Osteocyte (in vitro differentiated cells): ENCODE measurements around the gene XRCC4. TPM values are rescaled to one million over a fixed set of nuclear protein-coding genes. Genes with fewer than 3 reads are reported as not detected.

ENCODE experiments used
- DNase-seq: peaks from one replicate; pipeline ENCODE4 v3.0.0; 2021; ENCODE audit warnings: mixed read lengths; ENCODE audit not compliant: unreplicated experiment; ENCODE audit errors: extremely low spot score
- H3K27ac Mint-ChIP-seq: one replicate; pipeline ENCODE4 v1.8.0; 2021; ENCODE audit warnings: mild to moderate bottlenecking, mixed read lengths; ENCODE audit not compliant: unreplicated experiment
- H3K27me3 Mint-ChIP-seq: one replicate; pipeline ENCODE4 v1.8.0; 2021; ENCODE audit warnings: mixed read lengths; ENCODE audit not compliant: unreplicated experiment
- H3K36me3 Mint-ChIP-seq: one replicate; pipeline ENCODE4 v1.8.0; 2021; ENCODE audit warnings: mixed read lengths; ENCODE audit not compliant: unreplicated experiment
- H3K4me1 Mint-ChIP-seq: one replicate; pipeline ENCODE4 v1.8.0; 2021; ENCODE audit warnings: mixed read lengths; ENCODE audit not compliant: unreplicated experiment
- H3K4me3 Mint-ChIP-seq: one replicate; pipeline ENCODE4 v1.8.0; 2021; ENCODE audit warnings: mild to moderate bottlenecking, moderate library complexity, mixed read lengths; ENCODE audit not compliant: unreplicated experiment
- H3K9me3 Mint-ChIP-seq: one replicate; pipeline ENCODE4 v1.8.0; 2021; ENCODE audit warnings: mixed read lengths; ENCODE audit not compliant: unreplicated experiment
- total RNA-seq: library from RNA; stranded (reverse); gene quantifications from 2 replicates; pipeline ENCODE4 v1.2.1, GENCODE V29; 2021
- TF ChIP-seq, protein P1 (sequence below): fragments of 200-600 bp; sonication (generic); IDR thresholded peaks from 2 replicates; pipeline ENCODE4 v1.5.0; 2021; ENCODE audit warnings: antibody characterized with exemption, mild to moderate bottlenecking, moderate library complexity

XRCC4 gene
- total RNA-seq, 1 donor from 2014 or later, result 4.2 TPM

DNA sequence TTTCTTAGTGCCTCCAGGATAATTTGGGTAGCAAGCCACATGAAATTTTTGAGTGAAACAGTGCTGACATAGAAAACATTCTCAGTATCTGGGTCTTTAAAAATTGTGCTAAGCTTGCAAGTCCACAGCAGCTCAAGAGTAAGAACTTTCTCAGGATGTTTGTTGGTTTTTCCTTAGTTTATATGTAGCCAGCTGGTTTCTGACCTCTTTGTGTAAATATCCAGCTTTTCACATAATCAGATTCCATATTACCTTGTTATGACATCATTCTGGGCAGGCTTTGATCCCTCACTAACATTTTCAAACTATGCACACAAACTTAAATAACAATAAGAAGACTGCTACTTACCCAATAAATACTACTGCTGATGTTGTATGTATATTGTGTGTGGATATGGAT, 311.3 kb downstream of the XRCC4 start:
- H3K4me3 Mint-ChIP-seq, result no peak overlapping the region
- H3K36me3 Mint-ChIP-seq, result no peaks in the 10 kb centered on the region
- H3K27me3 Mint-ChIP-seq, result no peaks in the 10 kb centered on the region
- DNase-seq, result no peak
- TF ChIP-seq, protein P1, sequence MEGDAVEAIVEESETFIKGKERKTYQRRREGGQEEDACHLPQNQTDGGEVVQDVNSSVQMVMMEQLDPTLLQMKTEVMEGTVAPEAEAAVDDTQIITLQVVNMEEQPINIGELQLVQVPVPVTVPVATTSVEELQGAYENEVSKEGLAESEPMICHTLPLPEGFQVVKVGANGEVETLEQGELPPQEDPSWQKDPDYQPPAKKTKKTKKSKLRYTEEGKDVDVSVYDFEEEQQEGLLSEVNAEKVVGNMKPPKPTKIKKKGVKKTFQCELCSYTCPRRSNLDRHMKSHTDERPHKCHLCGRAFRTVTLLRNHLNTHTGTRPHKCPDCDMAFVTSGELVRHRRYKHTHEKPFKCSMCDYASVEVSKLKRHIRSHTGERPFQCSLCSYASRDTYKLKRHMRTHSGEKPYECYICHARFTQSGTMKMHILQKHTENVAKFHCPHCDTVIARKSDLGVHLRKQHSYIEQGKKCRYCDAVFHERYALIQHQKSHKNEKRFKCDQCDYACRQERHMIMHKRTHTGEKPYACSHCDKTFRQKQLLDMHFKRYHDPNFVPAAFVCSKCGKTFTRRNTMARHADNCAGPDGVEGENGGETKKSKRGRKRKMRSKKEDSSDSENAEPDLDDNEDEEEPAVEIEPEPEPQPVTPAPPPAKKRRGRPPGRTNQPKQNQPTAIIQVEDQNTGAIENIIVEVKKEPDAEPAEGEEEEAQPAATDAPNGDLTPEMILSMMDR, result no peak
- H3K9me3 Mint-ChIP-seq, result peaks cover 13% of the 10 kb centered on the region
- H3K27ac Mint-ChIP-seq, result no peak overlapping the region
- H3K4me1 Mint-ChIP-seq, result peaks cover 7% of the 10 kb centered on the region

- TF ChIP-seq, protein P1, result no peak
- no peak overlapping the region for H3K4me3 Mint-ChIP-seq
These were observed 315.6 kb downstream of the XRCC4 start for GRCh38 chr5:83392766-83393503.

DNA sequence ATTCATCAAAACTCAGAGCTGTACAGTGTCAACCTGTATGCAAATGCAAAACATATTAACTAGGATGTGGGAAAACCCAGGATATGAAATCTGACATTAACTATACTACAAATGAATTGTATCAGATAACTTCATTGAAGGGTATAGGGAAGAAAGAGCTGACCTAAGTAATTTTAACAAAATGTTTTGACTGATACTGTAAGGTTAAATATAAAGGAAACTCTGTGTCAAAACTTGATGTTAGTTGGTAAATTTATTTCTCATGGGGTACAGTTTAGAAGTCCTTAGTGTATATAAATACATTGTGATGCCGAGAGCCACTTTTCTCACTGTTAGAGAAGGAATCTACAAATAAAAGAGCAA, 316.1 kb downstream of the XRCC4 start:
- Mint-ChIP-seq H3K27me3 (no peaks in the 10 kb centered on the region), H3K4me1 (peaks cover 3% of the 10 kb centered on the region), H3K27ac (no peak overlapping the region), H3K4me3 (no peak overlapping the region), H3K9me3 (no peaks in the 10 kb centered on the region), H3K36me3 (no peaks in the 10 kb centered on the region)
- DNase-seq, result no peak
- TF ChIP-seq, protein P1, result no peak

More at GRCh38 chr5:83392766-83393503, 315.6 kb downstream of the XRCC4 start:
- H3K9me3 Mint-ChIP-seq, result no peaks in the 10 kb centered on the region
- H3K27ac Mint-ChIP-seq, result no peak overlapping the region
- H3K36me3 Mint-ChIP-seq, result no peaks in the 10 kb centered on the region
- DNase-seq, result no peak
- H3K4me1 Mint-ChIP-seq, result peaks cover 7% of the 10 kb centered on the region
- no peaks in the 10 kb centered on the region for H3K27me3 Mint-ChIP-seq

GRCh38 chr5:83394190-83394589, 316.8 kb downstream of the XRCC4 start:
- Mint-ChIP-seq H3K4me1 (no peaks in the 10 kb centered on the region), H3K27me3 (no peaks in the 10 kb centered on the region), H3K4me3 (no peak overlapping the region), H3K36me3 (no peaks in the 10 kb centered on the region), H3K9me3 (no peaks in the 10 kb centered on the region), H3K27ac (no peak overlapping the region)
- no peak for DNase-seq
- TF ChIP-seq, protein P1, result no peak

DNA sequence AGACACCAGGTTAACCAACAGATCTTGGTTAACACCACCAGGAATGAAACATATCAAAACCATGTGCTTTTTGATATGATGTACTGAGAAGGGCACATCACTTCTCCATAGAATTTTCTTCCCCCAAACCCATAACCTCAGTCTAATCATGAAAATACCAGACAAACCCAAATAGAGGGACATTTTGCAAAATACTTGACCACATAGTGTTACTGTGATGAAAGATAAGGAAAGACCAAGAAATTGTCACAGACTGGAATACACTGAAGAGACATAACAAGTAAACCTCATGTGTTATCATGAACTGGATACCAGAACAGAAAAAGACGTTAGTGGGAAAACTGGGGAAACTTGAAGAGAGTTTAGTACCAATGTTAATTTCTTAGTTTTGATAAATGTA, 319.3 kb downstream of the XRCC4 start:
- Mint-ChIP-seq H3K4me3 (no peak overlapping the region), H3K27ac (no peak overlapping the region), H3K9me3 (no peaks in the 10 kb centered on the region), H3K4me1 (no peaks in the 10 kb centered on the region), H3K36me3 (no peaks in the 10 kb centered on the region), H3K27me3 (no peaks in the 10 kb centered on the region)
- DNase-seq, result no peak
- TF ChIP-seq, protein P1, result no peak
